WI38 (cell line): ENCODE data around the gene AFAP1L2.

Experiments
- H3K4me3 ChIP-seq: 2 replicates; pipeline ENCODE4 v1.5.1; 2011; ENCODE audit warnings: low read depth, mild to moderate bottlenecking, control low read depth, low read length
- CTCF ChIP-seq: IDR thresholded peaks from 2 replicates; pipeline ENCODE4 v1.5.1; 2012; ENCODE audit warnings: low read depth, mild to moderate bottlenecking, control low read depth, low read length

The AFAP1L2 gene

GRCh38 chr10:114316744-114317143, 87.6 kb downstream of the AFAP1L2 start:
- H3K4me3 ChIP-seq, result no peak overlapping the region
- no peak for TF ChIP-seq CTCF

- no peak overlapping the region for H3K4me3 ChIP-seq
- TF ChIP-seq CTCF, result no peak
These were observed 88.5 kb downstream of the AFAP1L2 start for GRCh38 chr10:114315566-114316420.

- H3K4me3 ChIP-seq, result no peak overlapping the region
- no peak for TF ChIP-seq CTCF
These were observed 90.4 kb downstream of the AFAP1L2 start for GRCh38 chr10:114313866-114314265.

- TF ChIP-seq CTCF, result no peak
- H3K4me3 ChIP-seq, result no peak overlapping the region
These were observed 91.2 kb downstream of the AFAP1L2 start for GRCh38 chr10:114313139-114313538.

GRCh38 chr10:114311496-114312209, 92.6 kb downstream of the AFAP1L2 start:
- TF ChIP-seq CTCF, result no peak
- no peak overlapping the region for H3K4me3 ChIP-seq

GRCh38 chr10:114311023-114311422, 93.3 kb downstream of the AFAP1L2 start:
- H3K4me3 ChIP-seq, result no peak overlapping the region
- TF ChIP-seq CTCF, result no peak

GRCh38 chr10:114310346-114310745, 94.0 kb downstream of the AFAP1L2 start:
- no peak overlapping the region for H3K4me3 ChIP-seq
- no peak for TF ChIP-seq CTCF
